GM23248 (cell line): ENCODE results near the gene MAPK4.

ENCODE experiments used
- EZH2 ChIP-seq: fragments of 200-600 bp; sonication (generic); IDR thresholded peaks from 2 replicates; pipeline ENCODE4 v1.6.1; 2018; ENCODE audit warnings: antibody characterized with exemption, mild to moderate bottlenecking; ENCODE audit not compliant: insufficient read depth, poor library complexity, severe bottlenecking
- EZH2phosphoT487 ChIP-seq: fragments of 200-600 bp; sonication (generic); IDR thresholded peaks from 2 replicates; pipeline ENCODE4 v1.6.1; 2018; ENCODE audit warnings: antibody characterized with exemption, moderate library complexity, mild to moderate bottlenecking, low read depth; ENCODE audit not compliant: insufficient read depth

DNA sequence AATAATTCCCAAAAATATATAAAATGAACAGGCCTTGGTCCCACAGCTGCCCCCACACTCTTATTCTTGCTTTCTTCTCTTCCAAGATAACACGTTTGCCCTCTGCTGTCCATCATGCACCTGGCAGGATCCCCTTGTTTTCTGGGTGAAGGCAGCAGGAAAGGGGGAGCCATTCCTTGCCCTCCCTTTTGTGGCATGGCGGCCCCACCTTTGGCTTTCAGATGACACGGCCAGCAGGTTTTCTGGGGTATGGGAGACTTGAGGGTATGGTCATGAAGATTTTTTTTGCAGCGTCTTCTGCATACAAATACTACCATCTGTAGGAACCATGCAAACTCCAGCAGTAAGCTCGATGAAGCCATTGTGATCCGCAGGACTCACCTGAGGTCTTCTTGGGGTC is 118.8 kb downstream of the MAPK4 start:
- TF ChIP-seq EZH2 (no peak), EZH2phosphoT487 (no peak)
